ENCODE data around the gene SDC3. TPM values are rescaled to one million over a fixed set of nuclear protein-coding genes. Genes with fewer than 3 reads are reported as not detected.

Gene SDC3
- total RNA-seq, 2 donors from 2014 or later: 94.1 to 143 TPM

DNA sequence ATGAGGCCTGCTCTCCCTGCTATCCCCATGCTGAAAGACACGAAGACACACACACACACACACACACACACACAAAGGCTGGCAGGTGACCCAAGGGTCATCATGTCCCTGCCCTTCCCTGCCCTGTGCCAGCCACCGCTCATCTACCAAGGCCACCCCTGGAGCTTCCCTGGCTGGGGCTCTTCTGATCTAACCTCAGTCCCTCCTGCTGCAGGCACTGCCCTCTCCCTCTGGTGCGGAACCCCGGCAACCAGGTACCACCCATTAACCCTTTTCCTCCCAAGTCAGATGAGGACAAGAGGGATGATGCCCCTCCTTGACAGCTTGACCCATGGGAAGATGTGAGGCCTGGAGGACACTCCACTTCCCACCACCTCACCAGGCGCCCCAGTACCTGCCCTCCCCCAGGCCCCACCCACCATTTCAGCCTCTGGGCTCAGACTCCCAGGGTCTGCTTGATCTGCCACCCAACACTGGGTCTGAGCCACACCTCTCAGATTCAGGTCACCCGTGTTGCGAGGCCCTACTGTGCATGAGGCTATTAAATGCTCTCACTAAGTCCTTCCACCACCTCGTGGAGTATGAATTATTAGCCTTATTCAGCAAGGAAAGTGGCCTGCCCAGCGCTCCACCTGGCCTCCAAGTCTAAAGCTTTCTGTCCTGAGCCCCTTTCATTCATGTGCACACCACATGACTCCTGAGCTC, 2.5 kb downstream of the SDC3 start:
- WGBS, 2 experiments (ENCODE audit: insufficient coverage in 1 of 2, insufficient read length in 1 of 2): 81 to 84% methylated on average over 3 to 9 of the region's 9 CpGs
- H3K27me3 ChIP-seq (ENCODE audit: control insufficient read depth, insufficient read depth, low read length, poor library complexity, severe bottlenecking): no peaks in the 10 kb centered on the region
- H3K36me3 Mint-ChIP-seq (ENCODE audit: low read depth): peaks cover 2% of the 10 kb centered on the region
- DNase-seq: peak; percentile 42
- TF ChIP-seq, protein P1, sequence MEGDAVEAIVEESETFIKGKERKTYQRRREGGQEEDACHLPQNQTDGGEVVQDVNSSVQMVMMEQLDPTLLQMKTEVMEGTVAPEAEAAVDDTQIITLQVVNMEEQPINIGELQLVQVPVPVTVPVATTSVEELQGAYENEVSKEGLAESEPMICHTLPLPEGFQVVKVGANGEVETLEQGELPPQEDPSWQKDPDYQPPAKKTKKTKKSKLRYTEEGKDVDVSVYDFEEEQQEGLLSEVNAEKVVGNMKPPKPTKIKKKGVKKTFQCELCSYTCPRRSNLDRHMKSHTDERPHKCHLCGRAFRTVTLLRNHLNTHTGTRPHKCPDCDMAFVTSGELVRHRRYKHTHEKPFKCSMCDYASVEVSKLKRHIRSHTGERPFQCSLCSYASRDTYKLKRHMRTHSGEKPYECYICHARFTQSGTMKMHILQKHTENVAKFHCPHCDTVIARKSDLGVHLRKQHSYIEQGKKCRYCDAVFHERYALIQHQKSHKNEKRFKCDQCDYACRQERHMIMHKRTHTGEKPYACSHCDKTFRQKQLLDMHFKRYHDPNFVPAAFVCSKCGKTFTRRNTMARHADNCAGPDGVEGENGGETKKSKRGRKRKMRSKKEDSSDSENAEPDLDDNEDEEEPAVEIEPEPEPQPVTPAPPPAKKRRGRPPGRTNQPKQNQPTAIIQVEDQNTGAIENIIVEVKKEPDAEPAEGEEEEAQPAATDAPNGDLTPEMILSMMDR (conservative IDR thresholded peaks at IDR 0.05): no peak
- peaks cover 12% of the 10 kb centered on the region for H3K27me3 Mint-ChIP-seq (ENCODE audit: insufficient read depth)
- no peak overlapping the region for H3K27ac ChIP-seq (ENCODE audit: low read depth, low read length)
- no peaks in the 10 kb centered on the region for H3K36me3 ChIP-seq (ENCODE audit: control insufficient read depth, insufficient read depth, low read length)
- peaks cover 15% of the 10 kb centered on the region for H3K4me1 ChIP-seq (ENCODE audit: control insufficient read depth, insufficient read depth, low read length)
- no peak overlapping the region for H3K27ac Mint-ChIP-seq
- no peak overlapping the region for H3K4me3 ChIP-seq (ENCODE audit: low read length)
- H3K9me3 ChIP-seq (ENCODE audit: control insufficient read depth, low read length): no peaks in the 10 kb centered on the region
- peak overlapping the region; percentile 88 for H3K4me3 Mint-ChIP-seq
- peaks cover 60% of the 10 kb centered on the region for H3K4me1 Mint-ChIP-seq
- no peak overlapping the region for H3K9ac ChIP-seq (ENCODE audit: extremely low read depth, low read length, poor library complexity, severe bottlenecking)
- no peaks in the 10 kb centered on the region for H3K9me3 Mint-ChIP-seq

DNA sequence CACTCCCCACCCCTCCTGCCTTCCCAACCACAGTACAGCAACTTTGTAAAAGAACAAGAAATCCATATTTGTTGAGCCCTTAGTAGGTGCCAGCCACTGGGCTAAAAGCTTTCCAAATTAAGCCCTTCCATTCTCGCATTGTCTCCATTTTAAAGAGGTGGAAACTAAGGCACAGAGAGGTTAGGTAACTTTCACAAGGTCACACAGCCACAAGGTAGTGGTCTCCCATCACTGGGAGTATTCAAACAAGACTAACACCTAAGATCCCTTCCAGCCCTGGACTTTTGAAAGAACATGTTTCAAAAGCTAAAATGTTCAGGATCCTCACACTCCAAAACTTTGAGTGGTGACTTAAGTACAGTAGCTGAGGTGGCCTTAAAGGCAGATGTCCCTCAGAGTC, 3.2 kb downstream of the SDC3 start:
- DNase-seq: no peak
- H3K4me1 Mint-ChIP-seq: peaks cover 54% of the 10 kb centered on the region
- 94 to 100% methylated on average over 1 of the region's 1 CpG for WGBS, 2 experiments (ENCODE audit: insufficient coverage in 1 of 2, insufficient read length in 1 of 2)
- TF ChIP-seq, protein P1 (conservative IDR thresholded peaks at IDR 0.05): no peak
- peaks cover 8% of the 10 kb centered on the region for H3K27me3 Mint-ChIP-seq (ENCODE audit: insufficient read depth)
- H3K36me3 ChIP-seq (ENCODE audit: control insufficient read depth, insufficient read depth, low read length): no peaks in the 10 kb centered on the region
- peaks cover 2% of the 10 kb centered on the region for H3K36me3 Mint-ChIP-seq (ENCODE audit: low read depth)
- H3K4me3 Mint-ChIP-seq: no peak overlapping the region
- no peak overlapping the region for H3K27ac ChIP-seq (ENCODE audit: low read depth, low read length)
- H3K9me3 Mint-ChIP-seq: no peaks in the 10 kb centered on the region
- H3K9me3 ChIP-seq (ENCODE audit: control insufficient read depth, low read length): no peaks in the 10 kb centered on the region
- H3K9ac ChIP-seq (ENCODE audit: extremely low read depth, low read length, poor library complexity, severe bottlenecking): no peak overlapping the region
- H3K27ac Mint-ChIP-seq: no peak overlapping the region
- H3K4me1 ChIP-seq (ENCODE audit: control insufficient read depth, insufficient read depth, low read length): peaks cover 14% of the 10 kb centered on the region
- H3K27me3 ChIP-seq (ENCODE audit: control insufficient read depth, insufficient read depth, low read length, poor library complexity, severe bottlenecking): no peaks in the 10 kb centered on the region
- H3K4me3 ChIP-seq (ENCODE audit: low read length): no peak overlapping the region

DNA sequence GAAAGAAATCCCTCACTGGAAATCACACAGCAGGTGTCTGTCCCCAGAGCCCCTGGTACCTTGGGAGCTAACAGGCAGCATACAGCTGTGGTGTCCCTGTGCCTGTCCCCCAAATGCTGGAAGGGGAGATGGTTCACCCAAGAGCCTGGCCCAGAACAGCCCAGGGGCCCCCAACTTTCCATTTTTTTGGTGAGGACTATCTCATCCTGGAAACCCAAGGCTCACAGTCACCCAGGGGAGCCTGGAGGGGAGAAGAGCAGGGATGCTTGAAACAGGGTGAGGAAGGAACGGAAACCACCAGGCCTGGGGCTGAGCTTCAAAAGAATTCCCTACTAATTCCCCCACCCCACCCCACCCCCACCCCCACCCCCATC, 3.6 kb downstream of the SDC3 start:
- H3K9me3 ChIP-seq (ENCODE audit: control insufficient read depth, low read length): no peaks in the 10 kb centered on the region
- no peak overlapping the region for H3K9ac ChIP-seq (ENCODE audit: extremely low read depth, low read length, poor library complexity, severe bottlenecking)
- no CpG with 5 or more reads among the region's 1 CpG for WGBS, 2 experiments (ENCODE audit: insufficient coverage in 1 of 2, insufficient read length in 1 of 2)
- Mint-ChIP-seq H3K36me3 (ENCODE audit: low read depth) (peaks cover 2% of the 10 kb centered on the region), H3K27ac (no peak overlapping the region), H3K4me3 (no peak overlapping the region), H3K9me3 (no peaks in the 10 kb centered on the region), H3K4me1 (peaks cover 51% of the 10 kb centered on the region), H3K27me3 (ENCODE audit: insufficient read depth) (peaks cover 7% of the 10 kb centered on the region)
- peaks cover 14% of the 10 kb centered on the region for H3K4me1 ChIP-seq (ENCODE audit: control insufficient read depth, insufficient read depth, low read length)
- TF ChIP-seq, protein P1 (conservative IDR thresholded peaks at IDR 0.05): no peak
- H3K4me3 ChIP-seq (ENCODE audit: low read length): no peak overlapping the region
- DNase-seq: no peak
- H3K27ac ChIP-seq (ENCODE audit: low read depth, low read length): no peak overlapping the region
- no peaks in the 10 kb centered on the region for H3K27me3 ChIP-seq (ENCODE audit: control insufficient read depth, insufficient read depth, low read length, poor library complexity, severe bottlenecking)
- H3K36me3 ChIP-seq (ENCODE audit: control insufficient read depth, insufficient read depth, low read length): no peaks in the 10 kb centered on the region

Measured in endodermal cell (in vitro differentiated cells).